Peyer's patch (tissue), 4 donors: ENCODE measurements around the gene ABHD12.
"Not testable (repeated sequence)": the region's sequence is repeated elsewhere in the genome, so short reads cannot be mapped to it uniquely, and the experiment has no call there.

Experiments used
- POLR2A ChIP-seq, 2 donors: fragments of 450-650 bp; IDR thresholded peaks; one replicate each; pipeline ENCODE4 v1.5.1; 2017; ENCODE audit warnings: antibody characterized with exemption in 2 of 2, mild to moderate bottlenecking in 2 of 2, moderate library complexity in 2 of 2
- TF ChIP-seq, protein P1 (sequence below), 6 experiments: fragments of 450-650 bp in 4 of 6; fragments of 200-600 bp in 2 of 6; sonication (generic) in 1 of 6; IDR thresholded peaks; one replicate each; pipeline ENCODE4 v1.5.1; 2017 to 2019; ENCODE audit warnings: antibody characterized with exemption in 6 of 6, mild to moderate bottlenecking in 3 of 6, moderate library complexity in 1 of 6

DNA sequence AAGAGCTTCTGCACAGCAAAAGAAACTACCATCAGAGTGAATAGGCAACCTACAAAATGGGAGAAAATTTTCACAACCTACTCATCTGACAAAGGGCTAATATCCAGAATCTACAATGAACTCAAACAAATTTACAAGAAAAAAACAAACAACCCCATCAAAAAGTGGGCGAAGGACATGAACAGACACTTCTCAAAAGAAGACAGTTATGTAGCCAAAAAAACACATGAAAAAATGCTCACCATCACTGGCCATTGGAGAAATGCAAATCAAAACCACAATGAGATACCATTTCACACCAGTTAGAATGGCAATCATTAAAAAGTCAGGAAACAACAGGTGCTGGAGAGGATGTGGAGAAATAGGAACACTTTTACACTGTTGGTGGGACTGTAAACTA lies 55.7 kb downstream of the ABHD12 start:
- TF ChIP-seq, protein P1, sequence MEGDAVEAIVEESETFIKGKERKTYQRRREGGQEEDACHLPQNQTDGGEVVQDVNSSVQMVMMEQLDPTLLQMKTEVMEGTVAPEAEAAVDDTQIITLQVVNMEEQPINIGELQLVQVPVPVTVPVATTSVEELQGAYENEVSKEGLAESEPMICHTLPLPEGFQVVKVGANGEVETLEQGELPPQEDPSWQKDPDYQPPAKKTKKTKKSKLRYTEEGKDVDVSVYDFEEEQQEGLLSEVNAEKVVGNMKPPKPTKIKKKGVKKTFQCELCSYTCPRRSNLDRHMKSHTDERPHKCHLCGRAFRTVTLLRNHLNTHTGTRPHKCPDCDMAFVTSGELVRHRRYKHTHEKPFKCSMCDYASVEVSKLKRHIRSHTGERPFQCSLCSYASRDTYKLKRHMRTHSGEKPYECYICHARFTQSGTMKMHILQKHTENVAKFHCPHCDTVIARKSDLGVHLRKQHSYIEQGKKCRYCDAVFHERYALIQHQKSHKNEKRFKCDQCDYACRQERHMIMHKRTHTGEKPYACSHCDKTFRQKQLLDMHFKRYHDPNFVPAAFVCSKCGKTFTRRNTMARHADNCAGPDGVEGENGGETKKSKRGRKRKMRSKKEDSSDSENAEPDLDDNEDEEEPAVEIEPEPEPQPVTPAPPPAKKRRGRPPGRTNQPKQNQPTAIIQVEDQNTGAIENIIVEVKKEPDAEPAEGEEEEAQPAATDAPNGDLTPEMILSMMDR (IDR thresholded peaks at IDR 0.05) = not testable (repeated sequence)
- not testable (repeated sequence) for TF ChIP-seq POLR2A (IDR thresholded peaks at IDR 0.05)
